ENCODE results near the gene ZNF827.

Gene ZNF827

GRCh38 chr4:145732895-145733880, 205.4 kb downstream of the ZNF827 start:
- peak overlapping the region; percentile 54 for H3K27ac ChIP-seq
- no peak for TF ChIP-seq ZFX (IDR thresholded peaks at IDR 0.05)
- no peak for TF ChIP-seq CTCF (conservative IDR thresholded peaks at IDR 0.05)

GRCh38 chr4:145732001-145732815, 206.4 kb downstream of the ZNF827 start:
- TF ChIP-seq CTCF (conservative IDR thresholded peaks at IDR 0.05) = no peak
- no peak for TF ChIP-seq ZFX (IDR thresholded peaks at IDR 0.05)
- H3K27ac ChIP-seq = peak overlapping the region; percentile 54

GRCh38 chr4:145731028-145731427, 207.6 kb downstream of the ZNF827 start:
- TF ChIP-seq ZFX (IDR thresholded peaks at IDR 0.05) (no peak), CTCF (conservative IDR thresholded peaks at IDR 0.05) (no peak)
- no peak overlapping the region for H3K27ac ChIP-seq

- H3K27ac ChIP-seq = no peak overlapping the region
- TF ChIP-seq ZFX (IDR thresholded peaks at IDR 0.05) = no peak
- TF ChIP-seq CTCF (conservative IDR thresholded peaks at IDR 0.05) = no peak
Observed at GRCh38 chr4:145730026-145730425, 208.6 kb downstream of the ZNF827 start.

- no peak overlapping the region for H3K27ac ChIP-seq
- TF ChIP-seq ZFX (IDR thresholded peaks at IDR 0.05) = no peak
- TF ChIP-seq CTCF (conservative IDR thresholded peaks at IDR 0.05) = peak; percentile 11; the same call in 1 of the 2 replicates
Observed at GRCh38 chr4:145723336-145723735, 215.3 kb downstream of the ZNF827 start.

- TF ChIP-seq CTCF (conservative IDR thresholded peaks at IDR 0.05) (no peak), ZFX (IDR thresholded peaks at IDR 0.05) (no peak)
- H3K27ac ChIP-seq = no peak overlapping the region
Observed at GRCh38 chr4:145722561-145722960, 216.1 kb downstream of the ZNF827 start.

GRCh38 chr4:145720656-145721055, 218.0 kb downstream of the ZNF827 start:
- H3K27ac ChIP-seq = no peak overlapping the region
- no peak for TF ChIP-seq ZFX (IDR thresholded peaks at IDR 0.05)
- no peak for TF ChIP-seq CTCF (conservative IDR thresholded peaks at IDR 0.05)
